Chondrocyte (in vitro differentiated cells): ENCODE data around the gene ZNF669. TPM values are rescaled to one million over a fixed set of nuclear protein-coding genes. Genes with fewer than 3 reads are reported as not detected.
"Not testable (repeated sequence)": the region's sequence is repeated elsewhere in the genome, so short reads cannot be mapped to it uniquely, and the experiment has no call there.

Experiments used
- DNase-seq: peaks from one replicate; pipeline ENCODE4 v3.0.0; 2021; ENCODE audit warnings: mixed read lengths, low spot score
- H3K27ac Mint-ChIP-seq: one replicate; pipeline ENCODE4 v1.8.0; 2021; ENCODE audit warnings: mild to moderate bottlenecking, moderate library complexity, mixed read lengths; ENCODE audit not compliant: unreplicated experiment
- H3K27me3 Mint-ChIP-seq: 2 replicates; pipeline ENCODE4 v1.8.0; 2021; ENCODE audit warnings: low read depth, mixed read lengths
- H3K36me3 Mint-ChIP-seq: 2 replicates; pipeline ENCODE4 v1.8.0; 2021; ENCODE audit warnings: low read depth, mixed read lengths
- H3K4me1 Mint-ChIP-seq: 2 replicates; pipeline ENCODE4 v1.8.0; 2021; ENCODE audit warnings: low read depth, mild to moderate bottlenecking, mixed read lengths
- H3K4me3 Mint-ChIP-seq: one replicate; pipeline ENCODE4 v1.8.0; 2021; ENCODE audit warnings: mild to moderate bottlenecking, moderate library complexity, mixed read lengths; ENCODE audit not compliant: unreplicated experiment
- H3K9me3 Mint-ChIP-seq: 2 replicates; pipeline ENCODE4 v1.8.0; 2021; ENCODE audit warnings: low read depth, mixed read lengths
- total RNA-seq: library from RNA; stranded (reverse); gene quantifications from 3 replicates; pipeline ENCODE4 v1.2.1, GENCODE V29; 2021
- TF ChIP-seq, protein P1 (sequence below): fragments of 200-600 bp; sonication (generic); IDR thresholded peaks from 2 replicates; pipeline ENCODE4 v1.5.0; 2021; ENCODE audit warnings: antibody characterized with exemption, mild to moderate bottlenecking, moderate library complexity

The ZNF669 gene
- total RNA-seq, 1 donor from 2014 or later: 8.3 TPM

DNA sequence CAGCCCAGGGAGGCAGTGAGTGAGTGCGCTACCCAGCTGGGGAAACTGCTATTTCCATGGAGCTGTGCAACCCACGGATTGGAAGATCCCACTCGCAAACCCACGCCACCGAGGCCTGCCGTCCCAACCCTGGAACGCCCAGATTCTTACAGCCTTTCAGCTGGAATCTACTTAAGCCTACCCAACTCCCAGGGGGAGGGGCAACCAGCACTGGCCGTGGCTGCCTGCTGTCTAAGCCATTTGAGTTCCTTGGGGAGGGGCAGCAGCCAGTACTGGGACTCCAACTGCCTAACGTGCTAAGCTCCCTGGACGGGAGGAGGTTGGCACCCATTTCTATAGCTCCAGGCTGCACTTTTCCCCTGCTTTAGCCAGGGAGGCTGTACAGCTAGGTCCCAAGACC, 27.1 kb upstream of the ZNF669 start:
- H3K36me3 Mint-ChIP-seq: peaks cover 15% of the 10 kb centered on the region
- DNase-seq: no peak
- TF ChIP-seq, protein P1, sequence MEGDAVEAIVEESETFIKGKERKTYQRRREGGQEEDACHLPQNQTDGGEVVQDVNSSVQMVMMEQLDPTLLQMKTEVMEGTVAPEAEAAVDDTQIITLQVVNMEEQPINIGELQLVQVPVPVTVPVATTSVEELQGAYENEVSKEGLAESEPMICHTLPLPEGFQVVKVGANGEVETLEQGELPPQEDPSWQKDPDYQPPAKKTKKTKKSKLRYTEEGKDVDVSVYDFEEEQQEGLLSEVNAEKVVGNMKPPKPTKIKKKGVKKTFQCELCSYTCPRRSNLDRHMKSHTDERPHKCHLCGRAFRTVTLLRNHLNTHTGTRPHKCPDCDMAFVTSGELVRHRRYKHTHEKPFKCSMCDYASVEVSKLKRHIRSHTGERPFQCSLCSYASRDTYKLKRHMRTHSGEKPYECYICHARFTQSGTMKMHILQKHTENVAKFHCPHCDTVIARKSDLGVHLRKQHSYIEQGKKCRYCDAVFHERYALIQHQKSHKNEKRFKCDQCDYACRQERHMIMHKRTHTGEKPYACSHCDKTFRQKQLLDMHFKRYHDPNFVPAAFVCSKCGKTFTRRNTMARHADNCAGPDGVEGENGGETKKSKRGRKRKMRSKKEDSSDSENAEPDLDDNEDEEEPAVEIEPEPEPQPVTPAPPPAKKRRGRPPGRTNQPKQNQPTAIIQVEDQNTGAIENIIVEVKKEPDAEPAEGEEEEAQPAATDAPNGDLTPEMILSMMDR: no peak
- H3K9me3 Mint-ChIP-seq: peaks cover 32% of the 10 kb centered on the region
- H3K27me3 Mint-ChIP-seq: no peaks in the 10 kb centered on the region
- peaks cover 7% of the 10 kb centered on the region for H3K4me1 Mint-ChIP-seq
- no peak overlapping the region for H3K4me3 Mint-ChIP-seq
- no peak overlapping the region for H3K27ac Mint-ChIP-seq

DNA sequence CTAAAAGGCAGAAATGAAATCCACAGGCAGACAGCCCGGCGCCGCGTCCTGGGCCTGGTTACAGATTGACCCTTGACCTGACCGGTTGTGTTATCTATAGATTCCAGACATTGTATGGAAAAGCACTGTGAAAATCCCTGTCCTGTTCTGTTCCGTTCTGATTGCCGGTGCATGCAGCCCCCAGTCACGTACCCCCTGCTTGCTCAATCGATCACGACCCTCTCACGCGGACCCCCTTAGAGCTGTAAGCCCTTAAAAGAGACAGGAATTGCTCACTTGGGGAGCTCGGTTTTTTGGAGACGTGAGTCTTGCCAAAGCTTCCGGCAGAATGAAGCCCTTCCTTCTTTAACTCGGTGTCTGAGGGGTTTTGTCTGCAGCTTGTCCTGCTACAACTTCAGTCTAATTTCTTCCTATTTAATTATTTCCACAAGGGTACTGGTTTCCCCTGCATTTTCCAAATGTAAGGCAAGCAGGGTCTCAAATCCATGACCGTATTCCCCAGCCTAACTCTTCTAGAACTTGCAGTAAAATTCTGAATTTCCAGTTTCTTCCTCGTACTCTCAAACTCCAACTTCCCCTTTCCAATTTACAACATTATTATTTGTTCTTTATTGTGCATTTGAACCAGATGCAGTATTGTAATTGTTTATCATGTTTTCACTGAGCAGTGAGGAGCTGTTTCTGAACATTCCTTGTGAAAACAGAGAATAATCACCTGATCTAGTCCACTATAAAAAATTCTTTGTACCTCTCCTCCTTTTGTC, 23.5 kb upstream of the ZNF669 start:
- not testable (repeated sequence) for H3K27me3 Mint-ChIP-seq, H3K36me3 Mint-ChIP-seq, H3K9me3 Mint-ChIP-seq, H3K4me1 Mint-ChIP-seq, DNase-seq
- Mint-ChIP-seq H3K27ac (peak overlapping the region; percentile 85), H3K4me3 (peak overlapping the region; percentile 73)

DNA sequence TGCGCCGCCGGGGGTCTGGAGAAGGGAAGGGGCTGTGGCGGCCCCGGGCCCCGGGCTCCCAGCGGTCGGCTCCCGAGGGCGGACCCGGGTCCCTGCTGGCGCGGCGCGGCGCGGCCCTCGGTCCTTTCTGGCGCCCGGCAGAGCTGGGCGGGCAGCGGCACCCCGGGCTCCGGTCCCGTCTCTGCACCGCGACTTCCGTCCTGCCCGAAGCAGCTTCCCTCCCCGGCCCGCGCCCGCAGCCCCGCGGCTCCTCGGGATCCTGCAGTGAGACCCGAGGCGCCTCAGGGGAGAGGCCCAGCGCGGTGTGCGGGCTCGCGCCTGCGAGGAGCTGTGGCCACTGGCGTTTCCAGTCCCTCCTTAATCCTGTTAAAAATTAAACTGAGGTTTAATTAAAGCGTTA, 22.4 kb upstream of the ZNF669 start:
- DNase-seq, H3K9me3 Mint-ChIP-seq, H3K4me1 Mint-ChIP-seq, H3K27ac Mint-ChIP-seq, H3K36me3 Mint-ChIP-seq, H3K27me3 Mint-ChIP-seq, H3K4me3 Mint-ChIP-seq: not testable (repeated sequence)

DNA sequence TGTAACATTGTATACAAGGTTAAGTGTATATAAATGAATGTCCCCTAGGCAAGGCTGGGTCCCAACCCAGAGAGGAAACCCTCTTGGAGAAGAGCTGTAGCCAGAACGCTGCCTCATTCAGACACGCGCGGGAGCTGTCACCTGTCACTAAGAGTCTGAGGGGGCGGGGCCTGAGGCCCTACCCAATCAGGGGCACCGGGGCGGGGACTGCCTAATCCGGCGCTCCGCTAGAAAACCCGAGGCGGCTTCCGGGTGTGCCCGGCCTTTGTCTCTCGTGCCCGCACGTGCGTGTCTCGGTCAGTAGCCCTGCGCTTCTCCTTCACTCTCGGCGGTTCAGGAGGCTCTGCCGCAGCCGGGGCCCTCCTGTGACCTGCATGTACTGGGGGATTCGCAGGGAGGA, 22.0 kb upstream of the ZNF669 start:
- not testable (repeated sequence) for DNase-seq, H3K4me1 Mint-ChIP-seq, H3K9me3 Mint-ChIP-seq, H3K4me3 Mint-ChIP-seq, H3K27me3 Mint-ChIP-seq, H3K27ac Mint-ChIP-seq, H3K36me3 Mint-ChIP-seq

DNA sequence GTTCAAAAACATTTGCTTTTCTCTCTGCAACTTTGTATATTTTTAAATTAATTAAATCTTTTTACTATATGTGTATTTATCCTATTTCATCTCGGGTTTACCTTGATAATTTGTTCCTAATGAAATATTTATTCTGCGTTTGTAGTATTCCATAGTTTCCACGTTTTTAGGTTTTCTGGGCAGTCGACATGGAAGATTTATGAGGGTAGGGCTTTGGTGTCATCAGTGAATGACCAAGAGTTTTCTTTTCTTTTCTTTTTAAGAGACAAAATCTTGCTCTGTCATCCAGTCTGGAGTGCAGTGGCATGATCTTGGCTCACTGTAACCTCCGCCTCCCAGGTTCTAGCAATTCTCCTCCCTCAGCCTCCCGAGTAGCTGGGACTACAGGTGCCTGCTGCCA, 17.2 kb upstream of the ZNF669 start:
- no peaks in the 10 kb centered on the region for H3K9me3 Mint-ChIP-seq
- peaks cover 3% of the 10 kb centered on the region for H3K4me1 Mint-ChIP-seq
- H3K36me3 Mint-ChIP-seq: no peaks in the 10 kb centered on the region
- TF ChIP-seq, protein P1: no peak
- H3K4me3 Mint-ChIP-seq: no peak overlapping the region
- no peaks in the 10 kb centered on the region for H3K27me3 Mint-ChIP-seq
- no peak for DNase-seq
- no peak overlapping the region for H3K27ac Mint-ChIP-seq

DNA sequence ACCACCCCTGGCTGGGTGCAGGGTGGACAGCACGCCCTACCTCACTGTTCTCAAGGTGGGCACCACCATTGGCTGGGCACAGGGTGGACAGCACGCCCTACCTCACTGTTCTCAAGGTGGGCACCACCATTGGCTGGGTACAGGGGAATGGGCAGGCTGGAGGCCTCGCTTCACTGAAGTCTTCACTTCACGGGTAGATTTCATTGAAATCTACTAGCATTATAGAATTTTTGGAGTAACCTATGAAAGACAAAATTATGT, 16.2 kb upstream of the ZNF669 start:
- not testable (repeated sequence) for H3K4me1 Mint-ChIP-seq, H3K9me3 Mint-ChIP-seq, H3K36me3 Mint-ChIP-seq, DNase-seq, H3K27me3 Mint-ChIP-seq, H3K4me3 Mint-ChIP-seq, H3K27ac Mint-ChIP-seq

DNA sequence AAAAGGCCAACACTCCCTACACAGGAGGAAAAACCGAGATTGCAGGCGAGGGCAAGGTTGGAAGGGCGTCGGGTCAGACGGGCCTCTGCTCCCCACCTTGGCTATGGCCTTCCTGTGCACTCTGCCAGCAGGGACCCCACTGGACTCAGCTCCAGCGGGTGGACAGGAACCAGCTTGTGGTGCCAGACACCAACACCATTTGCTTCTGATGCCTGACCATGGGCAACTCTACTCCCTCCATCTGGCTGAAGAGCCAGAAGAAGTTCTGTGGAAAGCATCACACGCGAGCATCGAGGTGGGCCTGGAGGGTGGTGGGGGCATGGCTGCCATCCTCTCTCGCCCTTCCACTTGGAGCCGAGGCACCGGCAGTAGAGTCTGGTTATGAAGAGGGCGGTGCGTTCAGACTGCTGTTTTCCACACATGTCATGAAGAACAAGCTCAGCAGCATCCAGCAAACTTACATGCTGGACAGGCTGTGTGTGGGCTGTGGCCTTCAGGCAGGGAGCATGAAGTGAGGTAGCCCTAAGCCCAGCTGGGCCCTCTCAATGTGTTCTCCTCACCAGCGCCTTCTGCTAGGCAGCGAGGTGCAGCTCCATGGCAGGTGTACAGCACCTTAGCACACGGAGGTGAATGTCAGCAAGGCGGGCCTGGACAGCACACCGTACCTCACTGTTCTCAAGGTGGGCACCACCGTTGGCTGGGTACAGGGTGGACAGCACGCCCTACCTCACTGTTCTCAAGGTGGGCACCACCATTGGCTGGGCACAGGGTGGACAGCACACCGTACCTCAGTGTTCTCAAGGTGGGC, 15.6 kb upstream of the ZNF669 start:
- Mint-ChIP-seq H3K9me3 (no peaks in the 10 kb centered on the region), H3K4me3 (no peak overlapping the region), H3K4me1 (peaks cover 3% of the 10 kb centered on the region), H3K27me3 (no peaks in the 10 kb centered on the region), H3K27ac (no peak overlapping the region), H3K36me3 (no peaks in the 10 kb centered on the region)
- DNase-seq: no peak
- TF ChIP-seq, protein P1: no peak
